GM18498 (cell line): ENCODE data around the gene UBAC2.

Experiments
- ATAC-seq: cut with Tn5 transposase; IDR thresholded peaks from one replicate; pipeline ENCODE4 v1.9.1; 2021; ENCODE audit warnings: mild to moderate bottlenecking, moderate library complexity; ENCODE audit not compliant: unreplicated experiment

The UBAC2 gene

GRCh38 chr13:99422586-99423220, 222.0 kb downstream of the UBAC2 start:
- no peak for ATAC-seq

GRCh38 chr13:99425485-99426341, 225.1 kb downstream of the UBAC2 start:
- ATAC-seq, result peak; percentile 66

GRCh38 chr13:99426426-99426825, 225.8 kb downstream of the UBAC2 start:
- no peak for ATAC-seq

- no peak for ATAC-seq
These were observed 229.0 kb downstream of the UBAC2 start for GRCh38 chr13:99429670-99430069.

- ATAC-seq, result peak; percentile 26
These were observed 231.4 kb downstream of the UBAC2 start for GRCh38 chr13:99431927-99432608.

GRCh38 chr13:99432609-99433542, 232.2 kb downstream of the UBAC2 start:
- peak; percentile 57 for ATAC-seq

GRCh38 chr13:99433543-99434075, 233.0 kb downstream of the UBAC2 start:
- ATAC-seq, result no peak

GRCh38 chr13:99434258-99434788, 233.7 kb downstream of the UBAC2 start:
- no peak for ATAC-seq

GRCh38 chr13:99435116-99435515, 234.5 kb downstream of the UBAC2 start:
- no peak for ATAC-seq

GRCh38 chr13:99435998-99436397, 235.3 kb downstream of the UBAC2 start:
- no peak for ATAC-seq
